ENCODE measurements around the gene SDCCAG8. TPM values are rescaled to one million over a fixed set of nuclear protein-coding genes. Genes with fewer than 3 reads are reported as not detected.
A peak's percentile ranks its signal among the peaks of the same experiment; 100 is the strongest.

The SDCCAG8 gene
- total and polyA plus RNA-seq, 10 donors: 14.8 to 79.3 (median 46.5) TPM

DNA sequence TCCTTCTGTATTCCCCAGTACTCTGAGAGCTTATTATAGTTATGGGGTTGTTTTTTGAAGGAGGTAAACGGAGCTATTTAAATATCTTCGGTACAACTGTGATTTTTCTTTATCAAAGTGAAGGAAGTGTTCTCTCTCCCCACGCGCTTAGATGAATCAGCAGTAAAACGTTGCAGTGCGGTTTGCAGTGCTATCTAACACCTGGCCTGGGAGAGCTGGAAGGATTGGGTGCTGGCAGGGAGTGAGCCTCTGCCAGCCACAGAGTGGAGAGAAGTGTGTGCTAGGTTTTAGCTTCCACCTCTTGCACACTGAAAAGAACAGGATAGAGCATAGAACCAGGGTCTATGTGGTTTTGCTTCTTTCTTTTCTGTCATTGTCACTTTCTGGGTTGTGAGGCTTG, 165.9 kb downstream of the SDCCAG8 start:
- 9 to 27% (median 17%) methylated on average over 6 of the region's 6 CpGs for WGBS, 5 donors
- peaks cover 0 to 27% (median 8%) of the 10 kb centered on the region in 6 donors for H3K36me3 ChIP-seq
- no peaks in the 10 kb centered on the region for H3K9me3 ChIP-seq
- peak overlapping the region in 1 of 8 donors; percentile 27 for H3K4me3 ChIP-seq
- H3K27me3 ChIP-seq (replicated peaks in 1 of 7): no peaks in the 10 kb centered on the region
- TF ChIP-seq POLR2AphosphoS5 (IDR thresholded peaks at IDR 0.05): no peak
- TF ChIP-seq POLR2A (IDR thresholded peaks at IDR 0.05): no peak
- TF ChIP-seq, protein P1, sequence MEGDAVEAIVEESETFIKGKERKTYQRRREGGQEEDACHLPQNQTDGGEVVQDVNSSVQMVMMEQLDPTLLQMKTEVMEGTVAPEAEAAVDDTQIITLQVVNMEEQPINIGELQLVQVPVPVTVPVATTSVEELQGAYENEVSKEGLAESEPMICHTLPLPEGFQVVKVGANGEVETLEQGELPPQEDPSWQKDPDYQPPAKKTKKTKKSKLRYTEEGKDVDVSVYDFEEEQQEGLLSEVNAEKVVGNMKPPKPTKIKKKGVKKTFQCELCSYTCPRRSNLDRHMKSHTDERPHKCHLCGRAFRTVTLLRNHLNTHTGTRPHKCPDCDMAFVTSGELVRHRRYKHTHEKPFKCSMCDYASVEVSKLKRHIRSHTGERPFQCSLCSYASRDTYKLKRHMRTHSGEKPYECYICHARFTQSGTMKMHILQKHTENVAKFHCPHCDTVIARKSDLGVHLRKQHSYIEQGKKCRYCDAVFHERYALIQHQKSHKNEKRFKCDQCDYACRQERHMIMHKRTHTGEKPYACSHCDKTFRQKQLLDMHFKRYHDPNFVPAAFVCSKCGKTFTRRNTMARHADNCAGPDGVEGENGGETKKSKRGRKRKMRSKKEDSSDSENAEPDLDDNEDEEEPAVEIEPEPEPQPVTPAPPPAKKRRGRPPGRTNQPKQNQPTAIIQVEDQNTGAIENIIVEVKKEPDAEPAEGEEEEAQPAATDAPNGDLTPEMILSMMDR (IDR thresholded peaks at IDR 0.05 in 8 of 11, conservative IDR thresholded peaks at IDR 0.05 in 3 of 11): no peak
- peaks cover 0 to 23% (median 13%) of the 10 kb centered on the region in 6 donors for H3K4me1 ChIP-seq
- no peak overlapping the region for H3K27ac ChIP-seq
- no peak for DNase-seq
- intact Hi-C loops (cut with DNase I; ENCODE audit: low total_unique reads): no loop called here

DNA sequence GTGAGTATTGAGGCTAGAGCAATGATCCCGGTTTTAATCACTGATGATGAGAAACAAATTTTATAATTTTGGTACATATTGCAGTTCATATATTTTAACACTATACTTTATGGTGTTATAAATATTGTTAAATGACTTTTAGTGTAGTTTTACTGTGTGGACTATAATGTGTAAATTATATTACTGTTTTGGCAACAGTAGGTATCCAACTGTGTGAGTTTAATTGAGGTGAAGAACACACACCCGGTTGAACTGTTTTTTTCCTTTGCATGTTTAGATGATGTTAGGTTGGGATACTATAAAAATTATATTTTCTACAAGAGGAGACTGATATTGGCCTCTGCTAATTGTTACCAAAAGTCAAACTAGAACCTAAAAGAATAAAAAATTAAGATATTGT, 166.5 kb downstream of the SDCCAG8 start:
- no peaks in the 10 kb centered on the region for H3K9me3 ChIP-seq
- peaks cover 0 to 27% (median 11%) of the 10 kb centered on the region in 6 donors for H3K36me3 ChIP-seq
- no peak overlapping the region for H3K4me3 ChIP-seq
- peaks cover 0 to 23% (median 13%) of the 10 kb centered on the region in 6 donors for H3K4me1 ChIP-seq
- intact Hi-C loops (cut with DNase I; ENCODE audit: low total_unique reads): no loop called here
- DNase-seq: no peak
- no peaks in the 10 kb centered on the region for H3K27me3 ChIP-seq (replicated peaks in 1 of 7)
- TF ChIP-seq, protein P1 (IDR thresholded peaks at IDR 0.05 in 8 of 11, conservative IDR thresholded peaks at IDR 0.05 in 3 of 11): no peak
- no peak for TF ChIP-seq POLR2A (IDR thresholded peaks at IDR 0.05)
- TF ChIP-seq POLR2AphosphoS5 (IDR thresholded peaks at IDR 0.05): no peak
- WGBS, 5 donors: 78 to 89% (median 86%) methylated on average over 2 of the region's 2 CpGs
- no peak overlapping the region for H3K27ac ChIP-seq

DNA sequence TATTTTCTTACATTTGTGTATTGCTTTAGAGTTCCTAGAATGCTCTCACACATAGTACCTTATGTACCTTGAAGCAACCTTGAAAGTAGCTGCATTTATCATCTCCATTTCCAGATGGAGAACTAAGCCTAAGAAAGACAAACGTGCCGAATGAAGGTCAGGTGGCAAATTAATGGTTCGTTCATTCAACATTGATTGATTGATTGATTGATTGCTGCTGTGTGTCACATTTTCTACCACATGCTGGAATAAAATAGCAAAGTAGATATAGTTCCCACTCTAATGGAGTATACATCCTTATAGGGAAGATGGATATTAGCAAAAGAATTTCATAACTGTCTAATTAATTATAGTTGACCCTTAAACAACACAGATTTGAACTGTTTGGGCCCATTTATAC, 172.2 kb downstream of the SDCCAG8 start:
- TF ChIP-seq, protein P1 (IDR thresholded peaks at IDR 0.05 in 8 of 11, conservative IDR thresholded peaks at IDR 0.05 in 3 of 11): no peak
- TF ChIP-seq POLR2A (IDR thresholded peaks at IDR 0.05): no peak
- TF ChIP-seq POLR2AphosphoS5 (IDR thresholded peaks at IDR 0.05): no peak

DNA sequence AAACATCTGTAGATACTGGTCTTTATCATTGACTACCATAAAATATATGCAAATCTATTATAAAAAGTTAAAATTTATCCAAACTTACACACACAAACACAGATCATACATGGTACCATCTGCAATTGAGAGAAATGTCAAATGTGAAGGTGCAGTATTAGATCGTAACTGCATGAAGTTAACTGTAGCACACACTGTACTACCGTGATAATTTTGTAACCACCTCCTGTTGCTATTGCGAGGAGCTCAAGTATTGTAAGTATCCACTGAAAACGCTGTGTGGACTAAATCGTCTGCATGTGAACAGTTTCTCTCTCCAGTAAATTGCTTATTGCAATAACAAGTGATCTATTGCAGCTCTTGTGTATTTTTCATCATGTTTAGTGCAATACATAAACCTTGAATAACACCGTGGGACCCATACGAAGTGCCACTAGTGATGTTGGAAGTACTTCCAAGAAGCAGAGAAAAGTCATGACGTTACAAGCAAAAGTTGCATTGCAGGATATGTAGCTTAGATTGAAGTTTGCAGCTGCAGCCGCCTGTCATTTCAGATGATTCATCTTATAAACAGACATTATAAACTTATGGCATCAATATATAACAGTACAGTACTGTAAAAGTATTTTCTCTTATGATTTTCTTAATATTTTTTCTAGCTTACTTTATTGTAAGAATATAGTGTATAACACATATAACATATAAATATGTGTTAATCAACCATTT, 172.9 kb downstream of the SDCCAG8 start:
- no peaks in the 10 kb centered on the region for H3K27me3 ChIP-seq (replicated peaks in 1 of 7)
- H3K27ac ChIP-seq: no peak overlapping the region
- no peaks in the 10 kb centered on the region for H3K4me1 ChIP-seq
- no peaks in the 10 kb centered on the region for H3K9me3 ChIP-seq
- TF ChIP-seq, protein P1 (IDR thresholded peaks at IDR 0.05 in 8 of 11, conservative IDR thresholded peaks at IDR 0.05 in 3 of 11): no peak
- TF ChIP-seq POLR2AphosphoS5 (IDR thresholded peaks at IDR 0.05): no peak
- no peak for TF ChIP-seq POLR2A (IDR thresholded peaks at IDR 0.05)
- intact Hi-C loops (cut with DNase I; ENCODE audit: low total_unique reads): no loop called here
- no peak overlapping the region for H3K4me3 ChIP-seq
- WGBS, 5 donors: 92 to 97% (median 94%) methylated on average over 9 of the region's 9 CpGs
- H3K36me3 ChIP-seq: peaks cover 0 to 58% (median 16%) of the 10 kb centered on the region in 6 donors
- DNase-seq: no peak

More for the DNA sequence above, 172.2 kb downstream of the SDCCAG8 start:
- 95 to 98% (median 97%) methylated on average over 3 of the region's 3 CpGs for WGBS, 5 donors
- Histone ChIP-seq H3K4me3 (no peak overlapping the region), H3K27me3 (replicated peaks in 1 of 7) (no peaks in the 10 kb centered on the region), H3K4me1 (no peaks in the 10 kb centered on the region), H3K27ac (no peak overlapping the region), H3K36me3 (peaks cover 0 to 58% (median 16%) of the 10 kb centered on the region in 6 donors), H3K9me3 (no peaks in the 10 kb centered on the region)
- DNase-seq: no peak
- intact Hi-C loops (cut with DNase I; ENCODE audit: low total_unique reads): no loop called here

All from spleen (tissue), 11 donors.